GM10847 (cell line): ENCODE data around the gene ABCA3.

Experiments
- POLR2A ChIP-seq: IDR thresholded peaks from 2 replicates; pipeline ENCODE4 v1.6.1; 2011; ENCODE audit not compliant: insufficient read length; ENCODE audit errors: extremely low read depth

The ABCA3 gene

DNA sequence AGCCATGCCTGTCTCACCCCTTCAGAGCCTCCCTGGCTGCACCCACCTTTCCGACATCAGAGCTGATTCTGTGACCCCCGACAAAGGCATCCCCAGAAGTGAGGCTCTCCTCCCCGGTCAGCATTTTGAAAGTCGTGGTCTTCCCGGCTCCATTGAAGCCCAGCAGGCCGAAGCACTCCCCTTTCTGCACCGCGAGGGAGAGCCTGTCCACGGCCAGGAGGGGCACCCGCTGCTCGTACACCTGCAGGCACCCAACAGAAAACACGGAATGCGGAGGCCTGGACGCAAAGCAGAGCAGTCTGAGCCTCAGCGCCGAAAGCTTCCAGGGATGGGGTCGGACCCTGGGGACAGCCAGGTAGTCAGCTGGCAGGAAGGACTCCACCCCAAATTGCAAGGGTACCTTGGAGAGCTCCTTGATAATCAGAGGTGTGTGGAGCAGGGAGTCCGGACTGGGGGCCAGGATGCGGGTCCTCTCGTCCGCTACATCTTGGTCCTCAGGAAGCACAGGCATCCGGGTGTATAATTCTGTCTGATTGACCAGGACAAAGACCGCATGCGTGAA is 59.5 kb downstream of the ABCA3 start:
- no peak for TF ChIP-seq POLR2A

- TF ChIP-seq POLR2A: no peak
Measured at GRCh38 chr16:2280461-2280860, 60.1 kb downstream of the ABCA3 start.

DNA sequence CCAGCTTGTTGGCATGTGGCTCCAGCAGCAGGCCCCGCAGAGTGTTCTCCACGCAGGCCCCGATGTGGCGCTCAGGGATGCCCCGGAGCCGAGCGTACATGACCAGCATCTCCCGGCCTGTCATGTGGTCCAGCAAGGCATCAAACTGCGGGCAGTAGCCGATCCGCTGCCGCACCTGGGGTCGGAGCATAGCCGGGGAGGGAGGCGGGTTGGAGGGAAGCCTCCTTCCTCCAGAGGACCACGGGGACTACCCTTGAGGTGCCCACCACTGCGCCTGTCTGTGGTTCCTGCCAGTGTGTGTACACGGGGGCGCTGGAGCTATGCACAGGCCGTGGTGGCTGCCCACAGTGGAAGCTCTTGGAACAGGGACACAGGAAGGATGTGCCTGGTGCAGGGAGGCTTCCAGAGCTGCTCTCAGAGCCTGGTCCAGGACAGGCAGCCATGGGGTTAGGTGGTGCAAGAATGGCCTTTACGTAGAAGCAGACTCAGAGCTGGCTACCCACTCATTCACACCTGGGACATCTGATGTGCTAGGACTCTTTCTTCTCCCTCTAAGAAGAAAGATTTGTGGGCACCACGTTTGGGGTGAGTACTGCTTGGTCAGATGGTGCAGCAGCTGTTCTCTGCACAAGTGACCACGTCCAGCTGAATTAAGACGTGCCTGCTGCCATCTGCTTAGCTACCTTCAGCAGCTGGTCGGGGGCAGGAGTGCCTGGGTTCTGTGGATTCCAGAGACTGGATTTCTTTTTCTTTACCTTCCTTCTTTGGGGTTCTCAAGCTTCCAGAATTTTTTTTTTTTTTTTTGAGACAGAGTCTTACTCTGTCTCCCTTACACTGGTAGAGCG is 61.4 kb downstream of the ABCA3 start:
- TF ChIP-seq POLR2A: no peak

- no peak for TF ChIP-seq POLR2A
Measured at GRCh38 chr16:2278272-2278608, 62.3 kb downstream of the ABCA3 start.

DNA sequence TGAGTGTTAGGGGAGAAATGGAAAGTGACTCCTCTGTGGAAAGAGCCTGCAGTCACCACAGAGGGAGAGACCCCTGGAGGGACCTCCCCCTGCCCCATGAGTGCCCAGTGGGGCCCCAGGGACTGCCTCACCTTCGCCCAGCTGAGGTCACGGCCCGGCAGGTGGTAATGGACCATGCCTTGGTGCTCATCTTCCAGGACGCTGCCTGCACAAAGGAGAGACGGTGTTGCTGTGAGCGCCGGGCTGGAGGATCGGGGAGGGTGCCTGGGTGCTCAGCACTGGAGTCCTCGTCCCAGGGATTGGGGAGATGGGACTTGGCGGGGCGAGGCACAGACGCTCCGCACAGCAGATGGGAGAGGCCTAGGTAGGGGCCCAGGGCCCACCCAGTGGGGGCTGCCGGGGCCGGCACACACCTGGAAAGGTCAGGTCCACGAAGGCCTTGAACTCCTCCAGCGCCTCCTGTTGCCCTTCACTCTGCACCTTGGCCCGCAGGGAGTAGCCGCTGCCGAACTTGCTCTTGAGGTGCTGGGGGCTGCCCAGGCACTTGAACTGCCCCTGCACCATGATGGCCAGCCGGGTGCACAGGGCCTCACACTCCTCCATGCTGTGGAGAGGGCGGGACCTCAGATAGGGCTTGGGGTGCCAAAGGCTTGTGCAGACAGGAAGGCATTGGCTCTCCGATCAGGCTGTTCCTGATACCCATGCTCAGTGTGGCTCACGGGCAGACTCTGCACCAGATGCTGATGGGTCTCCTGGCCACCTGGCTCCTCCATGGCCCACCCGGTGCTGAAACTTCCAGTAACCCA is 62.9 kb downstream of the ABCA3 start:
- TF ChIP-seq POLR2A: no peak

DNA sequence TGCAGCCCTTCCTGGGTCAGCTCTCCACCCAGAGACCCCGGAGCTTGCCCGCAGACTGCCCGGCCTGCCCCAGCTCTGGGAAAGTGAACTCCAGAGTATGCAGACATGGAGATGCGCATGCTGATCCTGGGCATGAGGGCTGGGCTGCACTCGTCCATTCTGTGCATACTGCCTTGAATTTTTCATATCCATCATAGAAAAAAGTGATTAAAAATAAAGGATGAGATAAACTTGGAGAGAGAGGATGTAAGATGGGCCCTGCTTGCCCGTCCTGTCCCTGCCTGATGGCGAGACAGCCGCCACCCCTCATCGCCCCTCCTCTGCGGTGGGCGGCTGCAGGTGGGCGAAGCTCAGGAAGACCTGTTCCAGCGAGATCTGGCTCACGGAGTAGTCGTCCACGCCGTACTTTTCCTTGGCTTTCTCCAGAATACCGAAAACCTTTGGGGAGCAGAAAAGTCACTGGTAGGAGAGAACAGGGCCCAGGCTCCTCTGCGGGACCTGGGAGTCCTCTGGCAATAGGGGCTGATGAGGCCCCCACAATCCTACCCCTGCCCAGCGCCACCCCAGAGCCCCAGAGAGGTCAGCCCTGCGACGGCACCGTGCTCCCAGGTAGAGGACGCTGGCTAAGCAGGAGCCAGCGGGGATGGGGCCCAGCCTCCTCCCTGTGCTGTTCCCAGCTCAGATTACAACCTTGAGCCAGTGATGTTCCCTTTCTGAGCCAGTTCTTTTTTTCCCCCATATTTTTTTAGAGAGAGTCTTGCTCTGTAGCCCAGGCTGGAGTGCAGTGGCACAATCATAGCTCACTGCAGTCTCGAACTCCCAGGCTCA is 63.9 kb downstream of the ABCA3 start:
- no peak for TF ChIP-seq POLR2A

DNA sequence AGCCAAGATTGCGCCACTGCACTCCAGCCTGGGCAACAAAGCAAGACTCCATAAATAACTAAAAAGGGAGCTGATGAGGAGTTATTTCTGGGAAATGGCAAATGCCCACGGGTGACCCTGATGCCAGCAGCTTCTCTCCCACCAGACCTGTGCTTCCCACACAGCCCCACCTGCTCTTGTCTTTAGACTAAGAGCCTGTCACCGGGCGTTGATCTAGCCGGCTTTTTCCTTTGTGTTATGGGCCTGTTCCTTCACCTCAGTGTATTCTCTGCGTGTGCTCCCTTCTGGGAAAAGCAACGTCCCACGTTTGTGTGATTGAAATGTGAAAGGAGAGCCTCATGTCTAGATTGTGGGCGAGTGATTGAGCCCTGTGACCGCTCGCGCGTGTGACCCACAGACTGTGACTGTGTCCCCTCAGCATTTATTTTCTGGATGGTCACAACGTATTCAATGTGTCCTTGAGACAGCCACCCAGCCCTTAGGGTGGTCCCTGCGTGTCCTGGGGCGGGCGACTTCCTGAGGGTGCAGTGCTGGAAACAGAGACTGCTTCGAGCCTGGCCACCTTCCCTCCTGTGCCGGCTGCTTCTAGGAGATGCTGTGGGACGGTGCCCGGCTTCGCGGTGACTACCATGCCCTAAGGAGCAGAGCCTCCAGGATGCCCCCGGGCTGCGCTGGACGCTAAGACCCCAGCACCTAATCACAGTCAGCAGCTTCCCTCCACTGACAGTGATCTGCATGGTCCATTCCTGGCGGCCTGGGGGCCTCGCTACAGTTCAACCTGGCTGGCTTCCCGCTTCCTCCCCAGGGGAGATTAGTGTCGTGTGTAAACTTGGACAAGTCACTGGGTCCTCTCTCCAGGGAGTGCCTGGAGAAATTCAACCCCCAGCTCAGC is 64.8 kb downstream of the ABCA3 start:
- TF ChIP-seq POLR2A: no peak

- no peak for TF ChIP-seq POLR2A
Measured at GRCh38 chr16:2273931-2274330, 66.6 kb downstream of the ABCA3 start.

DNA sequence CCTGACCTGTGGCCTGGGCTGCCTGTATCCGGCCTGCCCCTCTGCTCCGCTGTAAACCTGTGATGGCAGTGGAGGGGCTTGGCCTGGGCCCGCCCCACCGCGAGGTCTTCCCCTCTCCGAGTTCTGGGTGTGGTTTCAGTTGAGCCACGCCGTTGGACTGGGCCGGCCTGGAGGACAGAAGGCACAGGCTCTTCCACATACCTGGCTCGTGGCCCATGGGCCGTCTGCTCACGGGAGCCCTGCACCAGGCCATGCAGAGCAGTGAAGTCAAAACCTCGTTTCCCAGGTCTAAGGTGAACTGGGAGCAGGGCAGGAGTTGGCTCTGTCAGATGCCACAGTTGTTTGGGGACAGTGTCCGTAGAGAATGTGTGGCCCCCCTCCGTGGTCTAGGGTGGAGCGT is 67.0 kb downstream of the ABCA3 start:
- TF ChIP-seq POLR2A: no peak

DNA sequence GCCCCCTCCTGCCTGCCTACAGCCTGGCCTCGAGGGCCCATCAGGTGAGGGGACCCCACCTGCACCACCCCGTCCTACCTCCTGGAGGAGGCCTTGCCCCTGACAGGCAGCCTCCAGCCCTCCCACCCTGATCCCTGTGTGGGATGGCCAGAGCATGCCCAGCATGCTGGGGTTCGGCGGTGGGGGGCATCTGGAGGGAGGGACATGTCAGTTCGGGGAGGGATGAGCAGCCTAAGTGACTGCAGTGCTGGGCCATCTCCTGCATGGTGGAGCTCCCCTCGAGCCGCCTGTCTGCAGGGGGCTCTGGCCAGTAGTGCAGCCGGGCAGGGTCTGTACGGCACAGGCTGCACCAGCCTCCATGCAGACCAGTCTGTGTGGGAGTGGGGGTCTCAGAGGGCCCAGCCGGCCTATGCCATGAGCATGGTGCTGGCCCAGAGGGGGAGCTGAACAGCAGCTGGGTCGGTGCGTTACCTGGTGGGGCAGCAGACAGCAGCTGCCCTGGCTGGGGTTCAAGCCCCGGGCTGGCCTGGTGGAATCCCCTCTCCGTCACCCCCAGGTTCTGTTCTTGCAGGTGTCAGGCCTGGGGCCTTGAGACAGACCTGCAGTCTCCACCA is 68.6 kb downstream of the ABCA3 start:
- TF ChIP-seq POLR2A: no peak

GRCh38 chr16:2270588-2271470 is 69.7 kb downstream of the ABCA3 start:
- TF ChIP-seq POLR2A: no peak

DNA sequence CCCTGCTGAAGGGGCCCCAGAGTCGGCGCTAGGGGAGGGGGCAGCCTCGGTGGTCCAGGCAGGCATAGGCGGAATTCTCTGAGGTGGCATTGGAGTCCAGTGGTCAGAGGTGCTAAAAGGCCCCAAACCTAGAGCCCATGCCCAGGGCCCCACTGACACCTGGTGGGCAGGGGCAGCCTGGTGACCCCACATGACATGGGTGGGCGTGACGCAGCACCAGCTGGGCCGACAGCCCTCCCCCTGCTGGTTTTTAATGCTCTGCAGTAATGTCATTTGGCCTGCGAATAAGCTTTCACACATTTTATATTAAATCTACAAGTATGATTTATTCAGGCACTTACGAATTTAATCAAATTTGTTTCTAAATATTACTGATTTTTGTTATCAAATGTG is 70.5 kb downstream of the ABCA3 start:
- TF ChIP-seq POLR2A: no peak
